Keratinocyte (primary cell): Measurements from ENCODE around the gene PRPF18.

Experiments used
- EZH2 ChIP-seq: IDR thresholded peaks from one replicate; pipeline ENCODE4 v1.6.1; 2012; ENCODE audit warnings: inconsistent platforms, mild to moderate bottlenecking, low read length, moderate library complexity
- TF ChIP-seq, protein P1 (sequence below), 3 experiments: IDR thresholded peaks in 1 of 3; conservative IDR thresholded peaks in 1 of 3; optimal IDR thresholded peaks in 1 of 3; 2 replicates in 2 of 3; 3 replicates in 1 of 3; pipeline versions ENCODE3 to v1.5.1; 2011; ENCODE audit warnings: low read length in 3 of 3, mild to moderate bottlenecking in 3 of 3, moderate library complexity in 2 of 3, control low read depth in 1 of 3, inconsistent platforms in 1 of 3; ENCODE audit not compliant: insufficient read depth in 2 of 3; ENCODE audit errors: extremely low read depth in 1 of 3

DNA sequence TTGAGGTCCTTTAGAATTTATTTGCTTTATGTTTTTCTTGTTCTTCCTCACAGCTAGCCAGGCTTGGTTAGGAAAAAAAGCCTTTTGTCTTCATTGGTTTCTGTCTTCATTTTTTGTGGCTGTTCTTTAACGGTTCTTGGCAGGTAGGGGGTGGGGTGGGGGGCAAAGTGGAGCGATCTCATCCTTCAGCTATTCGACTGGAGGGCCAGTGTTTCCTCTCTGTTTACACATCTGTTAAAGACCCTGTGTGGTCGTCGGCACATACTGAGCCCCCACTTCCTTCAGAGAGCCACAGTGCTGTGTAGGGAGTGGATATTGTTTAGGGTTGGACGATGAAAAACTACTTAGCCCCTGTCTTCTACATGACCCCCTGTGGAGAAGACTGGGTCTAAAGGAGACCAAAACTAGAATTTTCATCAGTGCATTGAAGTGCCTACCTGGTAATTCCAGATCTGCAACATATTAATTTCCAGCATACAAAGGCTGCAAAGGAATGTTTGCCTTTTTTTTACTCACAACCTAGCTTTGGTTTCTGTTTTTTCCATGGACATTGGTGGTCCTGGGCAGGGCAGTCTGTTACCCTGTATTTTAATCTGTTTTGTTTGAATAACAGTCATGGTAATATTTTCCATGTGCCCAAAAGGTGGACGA lies 29.0 kb downstream of the PRPF18 start:
- TF ChIP-seq, protein P1, sequence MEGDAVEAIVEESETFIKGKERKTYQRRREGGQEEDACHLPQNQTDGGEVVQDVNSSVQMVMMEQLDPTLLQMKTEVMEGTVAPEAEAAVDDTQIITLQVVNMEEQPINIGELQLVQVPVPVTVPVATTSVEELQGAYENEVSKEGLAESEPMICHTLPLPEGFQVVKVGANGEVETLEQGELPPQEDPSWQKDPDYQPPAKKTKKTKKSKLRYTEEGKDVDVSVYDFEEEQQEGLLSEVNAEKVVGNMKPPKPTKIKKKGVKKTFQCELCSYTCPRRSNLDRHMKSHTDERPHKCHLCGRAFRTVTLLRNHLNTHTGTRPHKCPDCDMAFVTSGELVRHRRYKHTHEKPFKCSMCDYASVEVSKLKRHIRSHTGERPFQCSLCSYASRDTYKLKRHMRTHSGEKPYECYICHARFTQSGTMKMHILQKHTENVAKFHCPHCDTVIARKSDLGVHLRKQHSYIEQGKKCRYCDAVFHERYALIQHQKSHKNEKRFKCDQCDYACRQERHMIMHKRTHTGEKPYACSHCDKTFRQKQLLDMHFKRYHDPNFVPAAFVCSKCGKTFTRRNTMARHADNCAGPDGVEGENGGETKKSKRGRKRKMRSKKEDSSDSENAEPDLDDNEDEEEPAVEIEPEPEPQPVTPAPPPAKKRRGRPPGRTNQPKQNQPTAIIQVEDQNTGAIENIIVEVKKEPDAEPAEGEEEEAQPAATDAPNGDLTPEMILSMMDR (optimal IDR thresholded peaks at IDR 0.05 in 1 of 3, IDR thresholded peaks at IDR 0.05 in 1 of 3, conservative IDR thresholded peaks at IDR 0.05 in 1 of 3; ENCODE audit: extremely low read depth in 1 of 3, insufficient read depth in 2 of 3, low read length in 3 of 3): no peak
- TF ChIP-seq EZH2: no peak
